Stimulated activated CD4-positive, alpha-beta T cell treated with anti-CD3 and anti-CD28 coated beads, Interleukin-4, amount 100 ng/mL, for 24 hours (primary cell): ENCODE results near the gene ILF2.
"Not testable (repeated sequence)": the region's sequence is repeated elsewhere in the genome, so short reads cannot be mapped to it uniquely, and the experiment has no call there.

Experiments
- DNase-seq: peaks from one replicate; pipeline ENCODE4 v3.0.0-alpha.2; 2020

The ILF2 gene

DNA sequence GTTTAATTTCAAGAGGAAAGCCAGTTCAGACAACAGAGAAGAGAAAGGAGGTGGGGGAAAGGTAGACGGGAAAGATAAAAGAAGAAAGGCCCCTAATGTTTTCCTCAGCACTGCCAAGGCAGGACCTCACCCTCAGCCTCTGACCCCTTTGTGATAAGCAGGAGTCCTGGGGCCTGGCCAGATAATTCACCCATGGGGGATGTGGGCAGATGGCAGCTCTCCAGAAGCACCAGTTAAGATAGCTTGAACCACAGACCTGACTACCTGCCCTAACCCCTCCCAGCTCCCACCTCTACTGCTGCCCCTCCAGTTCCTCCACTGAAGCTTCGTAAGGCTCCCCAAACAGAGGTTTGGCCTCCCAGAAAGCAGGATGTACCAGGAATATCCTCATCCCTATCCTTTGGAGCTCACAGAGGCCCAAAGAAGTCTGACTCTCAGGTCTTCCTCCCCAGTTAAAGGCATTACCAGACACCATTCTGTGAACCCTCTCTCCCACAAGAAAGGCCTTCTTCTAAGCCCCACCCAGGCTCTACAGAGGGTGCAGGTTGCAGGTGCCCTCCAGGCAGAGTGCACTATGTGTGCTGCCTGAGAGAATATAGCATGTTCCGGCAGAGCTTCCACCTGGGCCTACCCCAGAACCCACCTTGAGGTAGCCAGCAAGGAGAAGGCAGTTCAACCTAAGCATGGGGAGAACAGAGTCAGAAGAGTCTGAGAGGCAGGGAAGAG is 21.5 kb downstream of the ILF2 start:
- DNase-seq, result no peak

DNA sequence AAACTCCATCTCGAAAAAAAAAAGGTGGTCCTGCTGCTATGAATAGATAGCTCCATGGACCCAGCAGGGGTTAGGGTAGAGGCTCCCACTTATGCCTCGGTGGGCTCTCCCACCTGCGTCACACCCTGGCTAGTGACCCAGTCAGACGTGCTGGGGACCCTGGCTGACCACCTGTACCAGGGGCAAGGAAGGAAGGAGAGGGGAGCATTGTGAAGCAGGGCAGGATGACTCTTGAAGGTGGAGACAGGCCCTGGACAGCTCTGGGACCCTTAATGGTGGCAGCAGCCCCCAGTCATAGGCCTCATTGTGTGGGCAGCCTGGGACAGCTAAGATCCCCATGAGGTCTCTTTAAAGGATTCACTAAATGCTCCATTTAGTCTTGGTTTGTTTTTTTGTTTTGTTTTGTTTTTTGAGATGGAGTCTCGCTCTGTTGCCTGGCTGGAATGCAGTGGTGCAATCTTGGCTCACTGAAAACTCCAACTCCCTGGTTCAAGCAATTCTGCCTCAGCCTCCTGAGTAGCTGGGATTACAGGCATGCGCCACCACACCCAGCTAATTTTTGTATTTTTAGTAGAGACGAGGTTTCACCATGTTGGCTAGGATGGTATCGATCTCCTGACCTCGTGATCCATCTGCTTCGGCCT is 22.7 kb downstream of the ILF2 start:
- no peak for DNase-seq

DNA sequence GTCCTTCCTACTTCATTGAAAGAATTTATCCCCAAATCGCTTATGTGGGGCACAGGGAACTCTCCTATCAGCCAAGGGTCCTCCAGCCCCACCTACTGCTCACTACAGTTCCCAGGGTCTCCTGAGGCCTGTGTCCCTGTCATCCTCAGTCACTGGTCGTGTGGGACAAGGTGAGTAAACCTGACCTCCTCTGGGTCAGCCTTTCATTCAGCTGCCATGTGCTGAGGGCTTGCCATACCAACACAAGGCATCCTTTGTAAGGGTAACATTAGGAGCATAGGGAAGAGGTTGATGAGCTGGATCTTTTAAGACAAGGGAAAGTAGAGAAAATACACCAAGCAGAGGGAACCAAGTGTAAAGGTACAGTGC is 23.5 kb downstream of the ILF2 start:
- DNase-seq, result no peak

DNA sequence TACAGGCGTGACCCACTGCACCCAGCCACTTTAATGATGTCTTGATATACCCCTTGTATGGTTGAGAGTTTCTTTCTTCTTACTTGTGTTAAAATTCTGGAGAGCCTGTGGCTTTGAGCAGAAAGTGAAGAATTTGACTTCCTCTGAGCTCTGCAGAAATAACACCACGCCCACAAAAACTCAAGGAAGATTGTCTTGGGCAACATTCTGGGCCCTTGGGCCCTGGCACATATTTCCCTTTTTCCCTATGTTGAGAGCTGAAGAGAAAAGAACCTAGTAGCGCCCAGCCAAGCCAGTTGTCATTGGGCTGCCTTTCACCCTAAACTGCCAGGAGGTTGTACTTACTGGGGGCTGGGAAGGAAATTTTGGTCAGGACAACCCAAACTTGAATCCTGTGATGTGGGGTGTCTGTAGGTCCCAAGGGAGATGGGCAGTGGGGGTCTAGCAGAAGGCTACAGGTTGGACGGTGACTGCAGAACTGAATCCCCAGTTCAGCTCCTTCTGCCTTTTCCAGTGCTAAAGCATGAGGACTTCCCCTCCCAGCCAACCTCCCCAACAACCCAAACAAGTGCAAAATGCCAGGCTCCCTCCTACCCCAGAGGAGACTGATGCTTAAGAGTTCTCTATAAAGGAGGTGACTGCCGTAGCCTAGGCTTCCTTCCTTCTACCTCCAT is 24.0 kb downstream of the ILF2 start:
- DNase-seq, result no peak

DNA sequence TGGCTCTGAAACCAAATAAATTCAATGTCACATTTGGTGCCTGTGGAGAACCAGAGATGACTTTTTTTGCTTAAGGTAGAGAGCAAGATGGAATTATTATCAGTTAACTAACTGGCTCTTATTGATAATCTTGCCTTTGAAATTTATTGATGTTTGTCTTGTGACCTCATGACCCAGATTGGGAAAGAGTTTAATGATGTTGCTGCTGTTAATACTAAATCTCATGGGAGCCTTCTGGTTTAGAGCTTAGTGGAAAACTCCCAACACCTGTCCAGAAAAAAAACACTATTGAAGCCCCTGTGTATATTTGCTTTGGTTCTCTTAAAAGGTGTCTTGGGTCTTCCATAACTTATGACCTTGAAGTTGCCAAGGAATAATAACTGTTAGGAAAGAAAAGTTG is 27.0 kb downstream of the ILF2 start:
- DNase-seq, result no peak

DNA sequence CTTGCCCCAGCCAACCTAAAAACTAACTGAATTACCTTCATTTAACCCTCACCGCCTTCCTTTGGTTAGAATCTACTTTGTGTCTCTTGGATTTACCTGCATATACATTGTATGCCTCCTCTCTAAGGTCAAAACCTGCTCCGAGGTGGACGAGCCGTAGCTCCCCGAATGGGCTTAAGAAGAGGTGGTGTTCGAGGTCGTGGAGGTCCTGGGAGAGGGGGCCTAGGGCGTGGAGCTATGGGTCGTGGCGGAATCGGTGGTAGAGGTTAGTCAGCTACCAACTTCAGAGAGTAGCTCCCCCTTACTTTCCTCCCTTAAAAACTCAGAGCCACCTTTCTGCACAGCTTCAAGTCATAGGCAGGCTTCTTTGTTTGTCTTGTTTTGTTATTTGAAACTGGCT is 27.7 kb downstream of the ILF2 start:
- no peak for DNase-seq

DNA sequence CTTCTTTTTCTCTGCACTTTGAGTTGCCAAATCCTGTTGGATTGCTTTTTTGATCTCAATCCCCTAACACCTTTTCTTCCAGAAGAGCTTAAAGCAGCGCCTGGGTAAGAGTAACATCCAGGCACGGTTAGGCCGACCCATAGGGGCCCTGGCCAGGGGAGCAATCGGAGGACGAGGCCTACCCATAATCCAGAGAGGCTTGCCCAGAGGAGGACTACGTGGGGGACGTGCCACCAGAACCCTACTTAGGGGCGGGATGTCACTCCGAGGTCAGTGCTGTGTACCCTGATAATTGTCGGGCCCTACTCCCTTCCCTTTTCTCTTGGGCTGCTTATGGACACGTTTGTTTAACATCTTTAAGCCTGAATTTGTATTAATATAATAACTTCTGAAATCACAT is 28.6 kb downstream of the ILF2 start:
- no peak for DNase-seq

DNA sequence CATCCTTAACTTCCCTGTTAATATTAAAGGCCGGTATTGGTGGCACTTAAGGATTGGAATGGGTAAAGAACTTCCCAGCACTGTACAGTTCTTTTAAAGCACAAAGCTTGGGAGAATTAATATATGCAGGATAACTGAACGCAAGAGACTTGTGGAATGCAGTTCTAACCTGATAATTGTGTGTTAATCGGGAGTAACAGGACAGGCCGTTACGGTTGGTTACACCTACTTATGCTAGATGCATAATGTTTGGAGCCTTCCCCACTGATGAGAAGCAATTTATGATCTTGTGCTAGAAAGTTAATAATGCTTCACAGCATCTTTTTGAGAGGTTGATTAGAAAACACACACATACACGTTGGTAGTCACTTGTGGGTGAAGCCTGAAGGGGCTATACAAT is 29.9 kb downstream of the ILF2 start:
- no peak for DNase-seq

DNA sequence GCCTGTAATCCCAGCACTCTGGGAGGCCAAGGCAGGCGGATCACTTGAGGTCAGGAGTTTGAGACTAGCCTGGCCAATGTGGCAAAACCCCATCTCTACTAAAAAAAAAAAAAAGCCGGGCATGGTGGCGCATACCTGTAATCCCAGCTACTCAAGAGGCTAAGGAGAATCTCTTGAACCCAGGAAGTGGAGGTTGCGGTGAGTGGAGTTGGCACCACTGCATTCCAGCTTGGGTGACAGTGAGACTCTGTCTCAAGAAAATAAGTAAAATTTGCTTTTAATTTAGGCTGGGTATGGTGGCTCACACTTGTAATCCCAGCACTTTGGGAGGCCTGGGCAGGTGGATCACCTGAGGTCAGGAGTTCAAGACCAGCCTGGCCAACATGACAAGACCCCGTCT is 30.6 kb downstream of the ILF2 start:
- not testable (repeated sequence) for DNase-seq

DNA sequence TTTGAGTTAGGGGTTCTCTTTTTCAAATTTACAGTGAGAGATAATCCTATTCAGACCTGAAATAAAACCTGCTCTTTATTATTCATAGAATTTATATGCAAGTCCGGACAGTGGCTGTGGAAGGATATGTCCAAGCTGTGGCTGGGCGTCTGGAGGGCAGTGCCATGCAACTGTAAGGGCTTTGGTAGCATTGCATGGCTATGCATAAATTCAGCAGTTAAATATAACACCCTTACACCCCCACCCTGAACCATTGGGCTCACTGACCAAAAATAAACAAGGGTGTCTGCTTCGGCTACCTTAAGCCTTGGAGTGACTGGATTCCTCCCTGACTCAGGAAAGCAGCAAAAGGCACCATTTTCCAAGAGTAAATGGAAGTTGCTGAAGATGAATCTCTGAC is 31.5 kb downstream of the ILF2 start:
- no peak for DNase-seq

DNA sequence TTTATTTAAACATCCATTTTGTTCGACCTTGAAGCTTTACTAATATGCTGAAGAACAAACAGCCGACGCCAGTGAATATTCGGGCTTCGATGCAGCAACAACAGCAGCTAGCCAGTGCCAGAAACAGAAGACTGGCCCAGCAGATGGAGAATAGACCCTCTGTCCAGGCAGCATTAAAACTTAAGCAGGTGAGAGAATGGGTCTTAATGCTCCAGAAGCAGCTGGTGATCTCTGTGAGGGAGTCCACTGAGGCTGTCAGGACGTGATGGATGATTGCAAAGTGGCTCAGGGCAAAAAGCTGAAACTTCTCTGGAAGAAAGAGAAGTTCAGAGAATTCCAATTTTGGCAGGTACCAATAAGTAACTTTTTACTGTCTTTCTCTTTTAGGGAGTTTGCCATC is 32.5 kb downstream of the ILF2 start:
- no peak for DNase-seq

DNA sequence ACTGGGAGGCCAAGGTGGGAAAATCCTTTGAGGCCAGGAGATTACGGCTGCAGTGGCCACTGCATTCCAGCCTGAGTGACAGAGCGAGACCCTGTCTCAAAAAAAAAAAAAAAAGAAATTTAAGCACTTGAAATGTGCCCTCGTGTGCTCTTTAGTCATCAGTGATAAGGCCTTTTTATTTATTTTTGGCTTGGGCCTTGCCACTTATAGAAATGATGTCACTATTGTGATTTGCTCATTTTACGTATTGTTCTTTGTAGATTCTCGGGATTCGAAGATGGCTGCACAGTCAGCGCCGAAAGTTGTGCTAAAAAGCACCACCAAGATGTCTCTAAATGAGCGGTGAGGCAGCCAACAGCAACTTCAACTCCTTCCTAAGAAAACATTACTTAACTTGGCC is 34.5 kb downstream of the ILF2 start:
- DNase-seq, result no peak

DNA sequence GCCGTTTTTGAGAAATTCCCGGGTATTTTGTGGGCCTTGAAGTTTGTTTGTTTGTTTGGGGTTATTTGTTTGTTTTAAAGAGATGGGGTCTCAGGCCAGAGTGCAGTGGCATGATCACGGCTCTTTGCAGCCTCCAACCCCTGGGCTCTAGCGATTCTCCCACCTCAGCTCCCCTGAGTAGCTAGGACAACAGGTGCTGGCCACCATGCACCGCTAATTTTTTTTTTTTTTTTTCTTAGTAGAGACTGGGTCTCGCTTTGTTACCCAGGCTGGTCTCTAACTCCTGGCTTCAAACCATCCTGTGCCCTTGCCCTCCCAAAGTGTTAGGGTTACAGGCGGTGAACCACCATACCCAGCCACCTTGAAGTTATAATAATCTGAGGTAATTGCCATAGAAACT is 34.9 kb downstream of the ILF2 start:
- DNase-seq, result no peak

DNA sequence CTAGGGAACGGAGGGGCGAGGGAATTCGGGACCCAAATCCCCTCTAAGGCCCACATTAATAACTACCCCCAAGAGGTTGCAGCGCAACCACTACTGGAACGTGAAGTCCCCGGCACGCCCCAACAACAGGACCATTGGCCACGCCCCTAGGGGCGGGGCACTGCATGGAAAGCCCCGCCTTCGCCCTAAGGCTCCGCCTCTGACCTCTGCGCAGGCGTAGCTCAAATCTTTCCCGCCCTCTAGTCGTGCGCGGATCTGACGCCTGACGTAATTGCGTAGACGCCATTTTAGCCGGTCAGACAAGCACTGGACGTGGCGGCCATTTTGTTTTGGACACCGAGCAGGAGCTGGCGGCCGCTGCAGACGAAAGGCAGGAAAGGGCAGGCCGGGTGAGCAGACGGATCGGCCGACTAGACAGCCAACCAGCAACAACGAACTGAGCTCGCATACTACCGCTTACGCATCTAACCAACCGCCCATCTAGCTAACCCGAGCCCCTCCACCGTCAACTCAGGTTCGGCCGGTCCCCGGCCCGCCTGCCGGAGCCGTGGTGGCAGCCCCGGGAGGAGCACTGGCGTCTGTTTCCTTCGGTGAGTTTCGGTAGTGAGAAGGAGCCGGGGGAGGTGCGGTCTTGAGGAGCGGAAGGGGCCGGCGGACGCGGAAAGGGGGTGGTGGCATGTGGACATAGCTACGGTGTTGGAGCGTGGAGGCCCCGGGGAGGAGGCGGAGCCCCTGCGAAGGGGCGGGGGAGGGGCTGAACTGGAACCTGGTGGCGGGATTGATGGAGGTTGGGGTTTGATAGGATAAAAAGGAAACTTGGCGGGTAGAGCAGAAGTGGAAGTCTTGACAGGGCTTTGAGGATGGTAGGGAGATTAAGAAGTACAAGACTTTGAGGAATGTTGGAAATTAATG is 36.8 kb downstream of the ILF2 start, which contains the start of gene CHTOP:
CHTOP (plus strand) TSS at position 313 of the 912 bp plus-strand sequence. CDS start 2,523 bp downstream, outside the sequence.
- DNase-seq, result peak; percentile 97

DNA sequence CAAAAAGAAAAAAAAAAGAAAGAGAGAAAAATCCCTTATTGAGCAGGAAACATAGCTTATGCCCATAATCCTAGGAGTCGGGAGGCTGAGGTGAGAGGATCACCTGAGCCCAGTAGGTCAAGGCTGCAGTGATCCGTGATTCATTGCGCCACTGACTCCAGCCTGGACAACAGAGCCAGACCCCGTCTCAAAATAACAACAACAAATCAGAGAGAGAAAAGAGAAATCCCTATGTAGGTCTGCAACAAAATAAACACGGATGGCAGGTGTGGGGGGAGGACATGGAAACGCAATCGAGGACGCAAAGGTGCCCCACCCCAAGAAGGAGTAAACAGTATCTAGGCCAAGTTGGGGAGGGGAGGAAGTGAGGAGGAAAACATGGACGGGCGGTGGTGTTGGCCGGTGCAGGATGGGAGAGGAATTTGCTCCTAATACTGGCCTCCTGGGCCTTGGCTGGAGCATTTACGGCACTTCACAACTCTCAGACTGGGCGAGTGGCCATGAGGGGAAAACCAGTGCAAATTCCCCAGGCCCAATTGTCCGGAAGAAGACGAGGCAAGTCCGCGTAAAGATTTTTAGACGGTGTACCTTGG is 37.5 kb downstream of the ILF2 start:
- no peak for DNase-seq

DNA sequence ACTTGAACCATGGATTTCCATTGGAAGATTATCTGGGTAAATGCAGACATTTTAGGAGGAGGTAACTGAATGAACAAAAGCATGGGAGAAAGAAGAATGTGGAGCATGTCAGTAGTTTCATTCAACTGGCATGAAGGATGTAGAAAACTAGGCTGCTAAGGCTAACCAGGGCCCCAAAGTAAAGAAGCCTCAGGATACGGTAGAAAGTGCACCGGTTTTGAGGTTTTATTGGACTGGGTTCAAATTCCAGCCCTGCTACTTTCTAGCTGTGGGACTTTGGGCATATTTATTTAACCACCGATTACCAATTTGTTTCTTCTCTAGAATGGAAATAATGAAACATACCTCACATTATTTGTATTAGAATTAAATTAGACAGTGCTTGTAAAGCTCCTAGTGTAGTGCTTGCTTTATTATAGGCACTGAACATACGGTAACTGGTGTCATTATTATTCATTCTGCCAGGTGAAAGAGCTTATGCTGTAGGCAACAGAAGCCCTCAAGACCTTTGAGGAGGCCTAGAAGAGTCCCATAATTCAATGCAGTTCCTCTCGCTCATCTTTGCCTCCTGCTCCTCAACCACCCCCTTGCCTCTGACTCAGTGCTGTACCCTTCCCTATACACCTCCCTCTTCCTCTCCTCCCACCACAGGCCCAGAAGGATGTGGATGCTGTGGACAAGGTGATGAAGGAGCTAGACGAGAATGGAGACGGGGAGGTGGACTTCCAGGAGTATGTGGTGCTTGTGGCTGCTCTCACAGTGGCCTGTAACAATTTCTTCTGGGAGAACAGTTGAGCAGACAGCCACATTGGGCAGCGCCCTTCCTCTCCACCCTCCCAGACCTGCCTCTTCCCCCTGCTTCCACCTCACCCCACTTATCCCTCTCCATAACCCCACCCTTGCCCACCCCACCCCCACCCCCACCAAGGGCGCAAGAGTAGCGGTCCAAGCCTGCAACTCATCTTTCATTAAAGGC is 39.5 kb downstream of the ILF2 start:
- no peak for DNase-seq

DNA sequence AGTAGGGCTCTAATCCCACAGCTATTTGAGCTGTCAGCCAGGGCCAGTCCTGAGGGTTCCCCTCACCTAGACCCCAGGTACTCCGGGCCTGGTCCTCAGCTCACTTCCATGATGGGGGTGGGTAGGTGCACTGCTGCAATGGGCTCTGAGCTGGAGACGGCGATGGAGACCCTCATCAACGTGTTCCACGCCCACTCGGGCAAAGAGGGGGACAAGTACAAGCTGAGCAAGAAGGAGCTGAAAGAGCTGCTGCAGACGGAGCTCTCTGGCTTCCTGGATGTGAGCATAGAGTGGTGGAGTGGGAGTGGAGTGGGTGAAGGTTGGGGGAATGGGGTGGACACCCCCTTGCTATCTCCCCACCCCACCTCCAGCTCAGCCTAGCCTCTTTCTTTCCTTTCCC is 40.4 kb downstream of the ILF2 start:
- DNase-seq, result no peak

DNA sequence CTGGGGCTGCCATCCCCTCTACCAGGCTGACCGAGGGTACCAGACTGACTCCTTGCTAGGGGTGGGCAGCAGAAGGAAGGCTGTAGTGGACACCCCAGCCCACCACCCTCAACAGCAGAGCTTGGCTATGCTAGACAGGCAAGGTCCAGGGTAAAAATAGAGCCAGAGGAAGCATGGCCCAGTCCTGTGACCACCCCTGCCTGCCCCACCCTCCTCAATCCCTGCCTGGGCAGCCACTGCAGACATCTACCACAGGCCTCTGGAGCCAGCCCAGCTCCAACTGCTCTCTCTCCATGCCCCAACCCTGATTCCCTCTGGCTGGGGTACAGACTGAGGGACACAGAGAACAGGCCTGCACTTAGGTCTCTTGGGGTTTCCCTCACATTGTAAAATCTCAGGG is 40.8 kb downstream of the ILF2 start:
- DNase-seq, result no peak

DNA sequence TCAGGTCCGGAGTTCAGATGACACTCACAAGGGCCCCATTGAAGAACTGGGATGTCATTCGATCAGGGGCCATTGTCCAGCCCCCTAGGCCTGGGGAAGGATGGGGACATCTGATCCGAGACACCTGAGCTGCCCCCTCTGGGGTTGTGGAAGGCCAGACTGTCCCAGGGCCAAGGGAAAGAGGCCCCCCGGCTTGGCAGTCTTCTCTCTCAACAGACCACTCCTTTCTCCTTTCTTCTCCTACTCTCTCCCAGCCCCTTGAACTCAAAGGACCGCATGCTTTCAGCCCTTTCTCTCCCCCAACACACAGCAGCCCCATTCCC is 41.5 kb downstream of the ILF2 start:
- DNase-seq, result no peak

DNA sequence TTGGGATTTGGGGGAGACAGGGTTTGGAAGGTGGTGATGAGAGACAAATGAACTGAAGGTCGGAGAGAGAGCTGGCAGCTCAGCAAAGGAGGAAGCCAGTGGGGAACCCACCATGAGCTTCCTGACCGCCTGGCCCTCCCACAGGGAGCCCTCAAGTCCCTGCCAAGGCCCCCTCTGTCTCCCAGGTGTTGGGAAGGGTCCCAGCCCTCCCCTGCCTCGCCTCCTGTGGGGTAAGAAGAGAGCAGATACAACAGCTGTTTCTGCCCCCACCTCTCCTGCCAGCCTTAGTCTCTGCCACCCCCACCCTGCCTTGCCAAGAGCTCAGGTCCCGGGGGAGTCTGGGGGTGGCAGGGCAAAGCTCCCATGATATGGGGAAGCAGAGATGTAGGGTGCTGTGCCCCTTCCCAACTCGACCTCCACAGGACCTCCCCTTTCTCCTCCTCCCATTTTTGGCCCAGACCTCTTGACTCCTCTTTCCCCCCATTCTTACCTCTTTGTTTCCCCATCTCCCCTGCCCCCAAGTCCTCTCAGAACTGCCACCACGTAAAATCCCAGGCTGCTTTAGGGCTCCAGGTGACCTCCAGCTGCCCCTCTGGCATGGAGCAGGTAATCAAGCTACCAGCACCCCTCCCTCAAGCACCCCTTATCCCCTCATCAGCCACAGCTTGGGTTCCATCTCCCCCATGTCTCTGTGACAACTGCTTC is 42.0 kb downstream of the ILF2 start:
- no peak for DNase-seq
